ENCODE data around the gene ANKRD28. TPM values are rescaled to one million over a fixed set of nuclear protein-coding genes. Genes with fewer than 3 reads are reported as not detected.
"Not testable (repeated sequence)": the region's sequence is repeated elsewhere in the genome, so short reads cannot be mapped to it uniquely, and the experiment has no call there.

The ANKRD28 gene
- total RNA-seq, 1 experiment from 2014 or later, result 113 TPM

- no peak overlapping the region for H2AFZ ChIP-seq (ENCODE audit: low read length)
- peaks cover 10% of the 10 kb centered on the region; the same call in 1 of the 2 replicates for H3K36me3 ChIP-seq (ENCODE audit: insufficient read depth, low read length)
- H3K4me3 ChIP-seq (ENCODE audit: low read length), result no peak overlapping the region
- no peak overlapping the region for H3K27ac ChIP-seq (ENCODE audit: low read length)
- H3K27me3 ChIP-seq (ENCODE audit: low read length), result no peaks in the 10 kb centered on the region
- H3K4me2 ChIP-seq (ENCODE audit: low read depth, low read length, poor library complexity, severe bottlenecking), result no peak overlapping the region
- H4K20me1 ChIP-seq (ENCODE audit: insufficient read depth, low read depth, low read length), result no peaks in the 10 kb centered on the region
- H3K79me2 ChIP-seq (ENCODE audit: low read length), result peaks cover 14% of the 10 kb centered on the region
- no peak overlapping the region for H3K9ac ChIP-seq (ENCODE audit: low read length)
- DNase-seq, result no peak
- no peaks in the 10 kb centered on the region for H3K9me3 ChIP-seq (ENCODE audit: low read length)
- peaks cover 5% of the 10 kb centered on the region; the same call in 1 of the 2 replicates for H3K4me1 ChIP-seq (ENCODE audit: low read length)
- H3K9me2 ChIP-seq (replicated peaks; ENCODE audit: insufficient read depth, low read length), result no peaks in the 10 kb centered on the region
Measured at GRCh38 chr3:15744176-15744575, 53.6 kb downstream of the ANKRD28 start.

DNA sequence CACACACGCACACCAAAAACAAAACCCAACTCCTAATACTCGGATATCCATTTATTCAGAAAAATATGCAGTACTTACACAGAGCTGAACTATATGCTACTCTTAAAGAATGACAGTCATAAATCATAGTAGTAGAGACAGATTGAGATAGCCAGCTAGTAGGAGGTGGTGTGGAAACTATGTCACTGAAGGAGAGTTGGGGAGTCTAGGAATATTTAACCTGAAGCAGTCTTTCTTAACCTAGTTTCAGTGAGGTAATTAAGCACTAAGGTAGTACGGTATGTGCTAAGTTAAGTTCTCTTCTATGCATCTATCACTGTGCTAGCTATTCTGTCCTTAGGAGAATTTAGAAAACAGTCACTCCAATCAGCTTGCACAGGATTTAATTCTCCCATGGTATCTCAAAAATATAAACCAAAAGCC lies 54.2 kb downstream of the ANKRD28 start:
- Histone ChIP-seq H2AFZ (ENCODE audit: low read length) (no peak overlapping the region), H3K9me3 (ENCODE audit: low read length) (no peaks in the 10 kb centered on the region), H3K4me2 (ENCODE audit: low read depth, low read length, poor library complexity, severe bottlenecking) (no peak overlapping the region)

GRCh38 chr3:15742236-15742635 lies 55.5 kb downstream of the ANKRD28 start:
- not testable (repeated sequence) for H3K9ac ChIP-seq (ENCODE audit: low read length); H3K4me1 ChIP-seq (ENCODE audit: low read length); H3K9me3 ChIP-seq (ENCODE audit: low read length); H3K4me3 ChIP-seq (ENCODE audit: low read length); H2AFZ ChIP-seq (ENCODE audit: low read length); H3K27ac ChIP-seq (ENCODE audit: low read length); H3K9me2 ChIP-seq (replicated peaks; ENCODE audit: insufficient read depth, low read length); DNase-seq; H3K27me3 ChIP-seq (ENCODE audit: low read length); H4K20me1 ChIP-seq (ENCODE audit: insufficient read depth, low read depth, low read length); H3K4me2 ChIP-seq (ENCODE audit: low read depth, low read length, poor library complexity, severe bottlenecking)
- Histone ChIP-seq H3K36me3 (ENCODE audit: insufficient read depth, low read length) (peaks cover 19% of the 10 kb centered on the region), H3K79me2 (ENCODE audit: low read length) (peaks cover 22% of the 10 kb centered on the region)

More for the DNA sequence above, 54.2 kb downstream of the ANKRD28 start:
- Histone ChIP-seq H3K27me3 (ENCODE audit: low read length) (no peaks in the 10 kb centered on the region), H3K36me3 (ENCODE audit: insufficient read depth, low read length) (peaks cover 14% of the 10 kb centered on the region), H3K79me2 (ENCODE audit: low read length) (peaks cover 18% of the 10 kb centered on the region), H3K27ac (ENCODE audit: low read length) (no peak overlapping the region), H3K4me1 (ENCODE audit: low read length) (peaks cover 5% of the 10 kb centered on the region; the same call in 1 of the 2 replicates), H3K9ac (ENCODE audit: low read length) (no peak overlapping the region), H3K4me3 (ENCODE audit: low read length) (no peak overlapping the region), H3K9me2 (replicated peaks; ENCODE audit: insufficient read depth, low read length) (no peaks in the 10 kb centered on the region), H4K20me1 (ENCODE audit: insufficient read depth, low read depth, low read length) (no peaks in the 10 kb centered on the region)
- DNase-seq, result no peak

DNA sequence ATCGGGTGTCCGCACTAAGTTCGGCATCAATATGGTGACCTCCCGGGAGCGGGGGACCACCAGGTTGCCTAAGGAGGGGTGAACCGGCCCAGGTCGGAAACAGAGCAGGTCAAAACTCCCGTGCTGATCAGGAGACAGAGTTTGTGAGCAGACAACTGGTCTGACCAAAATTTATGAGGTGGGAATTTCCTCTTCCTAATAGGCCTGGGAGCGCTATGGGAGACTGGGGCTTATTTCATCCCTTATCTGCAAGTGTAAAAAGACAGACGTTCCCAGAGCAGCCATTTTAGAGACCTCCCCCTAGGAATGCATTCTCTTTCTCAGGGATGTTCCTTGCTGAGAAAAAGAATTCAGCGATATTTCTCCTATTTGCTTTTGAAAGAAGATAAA lies 59.2 kb downstream of the ANKRD28 start:
- not testable (repeated sequence) for H3K4me1 ChIP-seq (ENCODE audit: low read length); H3K27ac ChIP-seq (ENCODE audit: low read length); H3K9ac ChIP-seq (ENCODE audit: low read length); H2AFZ ChIP-seq (ENCODE audit: low read length); H3K9me2 ChIP-seq (replicated peaks; ENCODE audit: insufficient read depth, low read length); H3K27me3 ChIP-seq (ENCODE audit: low read length); DNase-seq; H4K20me1 ChIP-seq (ENCODE audit: insufficient read depth, low read depth, low read length); H3K4me3 ChIP-seq (ENCODE audit: low read length); H3K9me3 ChIP-seq (ENCODE audit: low read length); H3K4me2 ChIP-seq (ENCODE audit: low read depth, low read length, poor library complexity, severe bottlenecking)
- Histone ChIP-seq H3K36me3 (ENCODE audit: insufficient read depth, low read length) (peaks cover 34% of the 10 kb centered on the region), H3K79me2 (ENCODE audit: low read length) (peaks cover 37% of the 10 kb centered on the region)

- H3K79me2 ChIP-seq (ENCODE audit: low read length), result peaks cover 40% of the 10 kb centered on the region
- H3K4me3 ChIP-seq (ENCODE audit: low read length), result no peak overlapping the region
- DNase-seq, result no peak
- H3K27me3 ChIP-seq (ENCODE audit: low read length), result no peaks in the 10 kb centered on the region
- no peak overlapping the region for H3K27ac ChIP-seq (ENCODE audit: low read length)
- no peak overlapping the region for H3K4me2 ChIP-seq (ENCODE audit: low read depth, low read length, poor library complexity, severe bottlenecking)
- peaks cover 16% of the 10 kb centered on the region for H3K36me3 ChIP-seq (ENCODE audit: insufficient read depth, low read length)
- H2AFZ ChIP-seq (ENCODE audit: low read length), result no peak overlapping the region
- no peaks in the 10 kb centered on the region for H4K20me1 ChIP-seq (ENCODE audit: insufficient read depth, low read depth, low read length)
- H3K4me1 ChIP-seq (ENCODE audit: low read length), result no peaks in the 10 kb centered on the region
- no peak overlapping the region for H3K9ac ChIP-seq (ENCODE audit: low read length)
- H3K9me2 ChIP-seq (replicated peaks; ENCODE audit: insufficient read depth, low read length), result no peaks in the 10 kb centered on the region
- H3K9me3 ChIP-seq (ENCODE audit: low read length), result no peaks in the 10 kb centered on the region
Measured at GRCh38 chr3:15731024-15731423, 66.8 kb downstream of the ANKRD28 start.

DNA sequence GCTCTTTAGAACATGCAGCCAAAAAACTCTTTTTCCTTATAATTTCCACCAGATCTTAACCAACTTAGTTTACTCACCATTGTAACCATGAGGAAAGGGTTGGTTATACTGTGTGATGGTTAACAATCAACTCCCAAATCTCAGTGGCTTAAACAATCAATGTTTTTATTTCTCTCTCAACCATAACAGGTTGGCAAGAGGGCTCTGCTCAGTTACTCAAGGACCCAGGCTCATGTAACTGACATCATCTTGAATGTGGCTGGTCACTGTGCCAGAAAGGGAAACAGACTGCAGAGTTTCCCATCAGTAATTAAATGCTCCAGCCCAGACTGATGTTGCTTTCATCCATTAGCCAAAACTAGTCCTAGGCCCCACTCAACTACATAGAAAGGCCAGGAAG lies 69.0 kb downstream of the ANKRD28 start:
- Histone ChIP-seq H3K9me3 (ENCODE audit: low read length) (no peaks in the 10 kb centered on the region), H3K36me3 (ENCODE audit: insufficient read depth, low read length) (peaks cover 24% of the 10 kb centered on the region), H3K4me3 (ENCODE audit: low read length) (no peak overlapping the region), H3K27ac (ENCODE audit: low read length) (no peak overlapping the region), H4K20me1 (ENCODE audit: insufficient read depth, low read depth, low read length) (no peaks in the 10 kb centered on the region), H3K4me2 (ENCODE audit: low read depth, low read length, poor library complexity, severe bottlenecking) (no peak overlapping the region), H2AFZ (ENCODE audit: low read length) (no peak overlapping the region), H3K4me1 (ENCODE audit: low read length) (peaks cover 12% of the 10 kb centered on the region; the same call in 1 of the 2 replicates), H3K27me3 (ENCODE audit: low read length) (no peaks in the 10 kb centered on the region), H3K79me2 (ENCODE audit: low read length) (peaks cover 55% of the 10 kb centered on the region), H3K9ac (ENCODE audit: low read length) (no peak overlapping the region), H3K9me2 (replicated peaks; ENCODE audit: insufficient read depth, low read length) (no peaks in the 10 kb centered on the region)
- DNase-seq, result no peak

DNA sequence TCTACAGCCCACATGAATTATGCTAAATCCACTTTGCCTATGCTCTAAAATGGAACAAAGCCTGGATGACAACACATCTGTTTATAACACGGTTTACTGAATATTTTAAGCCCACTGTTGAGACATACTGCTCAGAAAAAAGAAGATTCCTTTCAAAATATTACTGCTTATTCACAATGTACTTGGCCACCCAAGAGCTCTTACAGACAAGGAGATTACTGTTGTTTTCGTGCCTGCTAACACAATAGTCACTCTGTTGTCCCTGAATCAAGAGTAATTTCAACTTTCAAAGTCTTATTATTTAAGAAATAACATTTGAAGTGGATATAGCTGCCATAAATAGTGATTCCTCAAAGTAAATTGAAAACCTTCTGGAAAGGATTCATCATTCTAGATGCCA lies 70.9 kb downstream of the ANKRD28 start:
- peaks cover 12% of the 10 kb centered on the region; the same call in 1 of the 2 replicates for H3K4me1 ChIP-seq (ENCODE audit: low read length)
- H3K4me2 ChIP-seq (ENCODE audit: low read depth, low read length, poor library complexity, severe bottlenecking), result no peak overlapping the region

GRCh38 chr3:15726043-15726442 lies 71.7 kb downstream of the ANKRD28 start:
- Histone ChIP-seq H3K79me2 (ENCODE audit: low read length) (peaks cover 43% of the 10 kb centered on the region), H4K20me1 (ENCODE audit: insufficient read depth, low read depth, low read length) (no peaks in the 10 kb centered on the region), H3K36me3 (ENCODE audit: insufficient read depth, low read length) (peaks cover 46% of the 10 kb centered on the region), H2AFZ (ENCODE audit: low read length) (no peak overlapping the region), H3K27me3 (ENCODE audit: low read length) (no peaks in the 10 kb centered on the region), H3K4me1 (ENCODE audit: low read length) (peaks cover 12% of the 10 kb centered on the region; the same call in 1 of the 2 replicates), H3K4me2 (ENCODE audit: low read depth, low read length, poor library complexity, severe bottlenecking) (no peak overlapping the region), H3K27ac (ENCODE audit: low read length) (no peak overlapping the region), H3K9me3 (ENCODE audit: low read length) (no peaks in the 10 kb centered on the region), H3K9me2 (replicated peaks; ENCODE audit: insufficient read depth, low read length) (no peaks in the 10 kb centered on the region), H3K4me3 (ENCODE audit: low read length) (no peak overlapping the region), H3K9ac (ENCODE audit: low read length) (no peak overlapping the region)
- no peak for DNase-seq

More for the DNA sequence above, 70.9 kb downstream of the ANKRD28 start:
- Histone ChIP-seq H3K36me3 (ENCODE audit: insufficient read depth, low read length) (peaks cover 39% of the 10 kb centered on the region), H4K20me1 (ENCODE audit: insufficient read depth, low read depth, low read length) (no peaks in the 10 kb centered on the region), H3K9ac (ENCODE audit: low read length) (no peak overlapping the region), H3K4me3 (ENCODE audit: low read length) (no peak overlapping the region), H3K27me3 (ENCODE audit: low read length) (no peaks in the 10 kb centered on the region), H3K9me2 (replicated peaks; ENCODE audit: insufficient read depth, low read length) (no peaks in the 10 kb centered on the region), H3K9me3 (ENCODE audit: low read length) (no peaks in the 10 kb centered on the region), H2AFZ (ENCODE audit: low read length) (no peak overlapping the region), H3K27ac (ENCODE audit: low read length) (no peak overlapping the region), H3K79me2 (ENCODE audit: low read length) (peaks cover 46% of the 10 kb centered on the region)
- DNase-seq, result no peak

DNA sequence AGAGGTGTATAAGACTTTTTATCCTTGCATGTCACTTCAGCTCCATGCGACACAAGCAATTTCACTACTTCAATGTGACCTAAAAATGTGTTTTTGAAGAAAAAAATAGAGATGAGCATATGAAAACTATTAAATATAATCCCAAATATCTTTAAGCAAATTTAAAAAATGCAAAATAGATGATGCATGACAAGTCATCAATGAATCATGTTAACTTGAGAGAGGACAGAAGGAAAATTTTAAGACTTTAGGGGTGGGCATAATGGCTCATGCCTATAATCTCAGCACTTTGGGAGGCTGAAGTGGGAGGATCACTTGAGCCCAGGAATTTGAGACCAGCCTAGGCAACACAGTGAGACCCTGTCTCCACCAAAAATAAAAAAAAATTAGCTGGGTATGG lies 73.3 kb downstream of the ANKRD28 start:
- DNase-seq, result no peak
- H3K4me2 ChIP-seq (ENCODE audit: low read depth, low read length, poor library complexity, severe bottlenecking), result no peak overlapping the region
- no peaks in the 10 kb centered on the region for H3K9me2 ChIP-seq (replicated peaks; ENCODE audit: insufficient read depth, low read length)
- H3K4me3 ChIP-seq (ENCODE audit: low read length), result no peak overlapping the region
- H4K20me1 ChIP-seq (ENCODE audit: insufficient read depth, low read depth, low read length), result no peaks in the 10 kb centered on the region
- no peak overlapping the region for H3K9ac ChIP-seq (ENCODE audit: low read length)
- no peaks in the 10 kb centered on the region for H3K27me3 ChIP-seq (ENCODE audit: low read length)
- H2AFZ ChIP-seq (ENCODE audit: low read length), result no peak overlapping the region
- H3K4me1 ChIP-seq (ENCODE audit: low read length), result peaks cover 12% of the 10 kb centered on the region; the same call in 1 of the 2 replicates
- peaks cover 55% of the 10 kb centered on the region for H3K36me3 ChIP-seq (ENCODE audit: insufficient read depth, low read length)
- no peaks in the 10 kb centered on the region for H3K9me3 ChIP-seq (ENCODE audit: low read length)
- no peak overlapping the region for H3K27ac ChIP-seq (ENCODE audit: low read length)
- H3K79me2 ChIP-seq (ENCODE audit: low read length), result peaks cover 41% of the 10 kb centered on the region

All from Karpas-422 (cell line).